Nephron progenitor cell (in vitro differentiated cells): ENCODE measurements around the gene CCT6A.
A peak's percentile ranks its signal among the peaks of the same experiment; 100 is the strongest.
"Not testable (repeated sequence)": the region's sequence is repeated elsewhere in the genome, so short reads cannot be mapped to it uniquely, and the experiment has no call there.

Experiments used
- DNase-seq: peaks from one replicate; pipeline ENCODE4 v3.0.0; 2021
- H3K27ac Mint-ChIP-seq: 2 replicates; pipeline ENCODE4 v1.8.0; 2021; ENCODE audit warnings: mild to moderate bottlenecking, moderate library complexity, mixed read lengths
- H3K27me3 Mint-ChIP-seq: 2 replicates; pipeline ENCODE4 v1.8.0; 2021; ENCODE audit warnings: mild to moderate bottlenecking, low read depth, mixed read lengths; ENCODE audit not compliant: poor library complexity
- H3K36me3 Mint-ChIP-seq: 2 replicates; pipeline ENCODE4 v1.8.0; 2021; ENCODE audit warnings: low read depth, mixed read lengths
- H3K4me1 Mint-ChIP-seq: 2 replicates; pipeline ENCODE4 v1.8.0; 2021; ENCODE audit warnings: mixed read lengths
- H3K4me3 Mint-ChIP-seq: 2 replicates; pipeline ENCODE4 v1.8.0; 2021; ENCODE audit warnings: mild to moderate bottlenecking, moderate library complexity, mixed read lengths
- H3K9me3 Mint-ChIP-seq: 2 replicates; pipeline ENCODE4 v1.8.0; 2021; ENCODE audit warnings: mild to moderate bottlenecking, moderate library complexity, mixed read lengths
- CTCF ChIP-seq: fragments of 200-600 bp; sonication (generic); IDR thresholded peaks from 2 replicates; pipeline ENCODE4 v1.5.0; 2021; ENCODE audit warnings: antibody characterized with exemption

CCT6A gene

GRCh38 chr7:56074371-56074791, 22.8 kb downstream of the CCT6A start:
- H3K27me3 Mint-ChIP-seq: no peaks in the 10 kb centered on the region
- DNase-seq: peak; percentile 83
- TF ChIP-seq CTCF: peak; percentile 82
- H3K36me3 Mint-ChIP-seq: peaks cover 45% of the 10 kb centered on the region
- peak overlapping the region; percentile 52 for H3K27ac Mint-ChIP-seq
- H3K4me1 Mint-ChIP-seq: peaks cover 6% of the 10 kb centered on the region
- H3K9me3 Mint-ChIP-seq: no peaks in the 10 kb centered on the region
- H3K4me3 Mint-ChIP-seq: no peak overlapping the region

- Mint-ChIP-seq H3K9me3 (no peaks in the 10 kb centered on the region), H3K4me3 (no peak overlapping the region), H3K36me3 (peaks cover 43% of the 10 kb centered on the region), H3K4me1 (peaks cover 6% of the 10 kb centered on the region), H3K27ac (no peak overlapping the region), H3K27me3 (peaks cover 3% of the 10 kb centered on the region)
- no peak for DNase-seq
- no peak for TF ChIP-seq CTCF
These were observed 26.1 kb downstream of the CCT6A start for GRCh38 chr7:56077681-56078080.

- DNase-seq: no peak
- Mint-ChIP-seq H3K27me3 (peaks cover 3% of the 10 kb centered on the region), H3K36me3 (peaks cover 39% of the 10 kb centered on the region), H3K27ac (no peak overlapping the region), H3K4me3 (no peak overlapping the region), H3K9me3 (no peaks in the 10 kb centered on the region), H3K4me1 (peaks cover 7% of the 10 kb centered on the region)
- TF ChIP-seq CTCF: no peak
These were observed 26.6 kb downstream of the CCT6A start for GRCh38 chr7:56078196-56078595.

GRCh38 chr7:56079450-56080185, 28.1 kb downstream of the CCT6A start:
- no peak overlapping the region for H3K4me3 Mint-ChIP-seq
- H3K4me1 Mint-ChIP-seq: peaks cover 6% of the 10 kb centered on the region
- no peaks in the 10 kb centered on the region for H3K9me3 Mint-ChIP-seq
- TF ChIP-seq CTCF: no peak
- peaks cover 40% of the 10 kb centered on the region for H3K36me3 Mint-ChIP-seq
- DNase-seq: no peak
- peaks cover 3% of the 10 kb centered on the region for H3K27me3 Mint-ChIP-seq
- H3K27ac Mint-ChIP-seq: peak overlapping the region; percentile 57

GRCh38 chr7:56080726-56081435, 29.3 kb downstream of the CCT6A start:
- H3K4me3 Mint-ChIP-seq, H3K27ac Mint-ChIP-seq, H3K27me3 Mint-ChIP-seq, H3K4me1 Mint-ChIP-seq, H3K9me3 Mint-ChIP-seq, DNase-seq: not testable (repeated sequence)
- H3K36me3 Mint-ChIP-seq: peaks cover 38% of the 10 kb centered on the region

- H3K9me3 Mint-ChIP-seq: no peaks in the 10 kb centered on the region
- peaks cover 36% of the 10 kb centered on the region for H3K36me3 Mint-ChIP-seq
- peak overlapping the region; percentile 80 for H3K27ac Mint-ChIP-seq
- H3K27me3 Mint-ChIP-seq: peaks cover 3% of the 10 kb centered on the region
- DNase-seq: no peak
- no peak for TF ChIP-seq CTCF
- no peak overlapping the region for H3K4me3 Mint-ChIP-seq
- H3K4me1 Mint-ChIP-seq: peaks cover 6% of the 10 kb centered on the region
These were observed 30.2 kb downstream of the CCT6A start for GRCh38 chr7:56081626-56082340.
